ENCODE data around the gene SAPCD2. TPM values are rescaled to one million over a fixed set of nuclear protein-coding genes. Genes with fewer than 3 reads are reported as not detected.

Gene SAPCD2
- total RNA-seq, 2 donors from 2014 or later, result 20.8 to 24.9 TPM

- Histone ChIP-seq H3K27ac (ENCODE audit: low read depth, low read length) (no peak overlapping the region), H3K36me3 (ENCODE audit: control insufficient read depth, insufficient read depth, low read length) (no peaks in the 10 kb centered on the region), H3K4me3 (ENCODE audit: low read length) (no peak overlapping the region), H3K9me3 (ENCODE audit: control insufficient read depth, low read length) (no peaks in the 10 kb centered on the region), H3K9ac (ENCODE audit: extremely low read depth, low read length, poor library complexity, severe bottlenecking) (no peak overlapping the region), H3K4me1 (ENCODE audit: control insufficient read depth, insufficient read depth, low read length) (peaks cover 4% of the 10 kb centered on the region), H3K27me3 (ENCODE audit: control insufficient read depth, insufficient read depth, low read length, poor library complexity, severe bottlenecking) (peaks cover 28% of the 10 kb centered on the region)
- peaks cover 42% of the 10 kb centered on the region for H3K27me3 Mint-ChIP-seq (ENCODE audit: insufficient read depth)
- no peak for TF ChIP-seq CTCF (conservative IDR thresholded peaks at IDR 0.05)
- WGBS, 2 experiments (ENCODE audit: insufficient coverage in 1 of 2, insufficient read length in 1 of 2), result 94 to 95% methylated on average over 29 to 42 of the region's 42 CpGs
- peak overlapping the region; percentile 31 for H3K4me3 Mint-ChIP-seq
- peaks cover 2% of the 10 kb centered on the region for H3K36me3 Mint-ChIP-seq (ENCODE audit: low read depth)
- no peak for DNase-seq
- peaks cover 7% of the 10 kb centered on the region for H3K4me1 Mint-ChIP-seq
- H3K27ac Mint-ChIP-seq, result no peak overlapping the region
- H3K9me3 Mint-ChIP-seq, result no peaks in the 10 kb centered on the region
Observed at GRCh38 chr9:137112564-137113384, 42.4 kb upstream of the SAPCD2 start.

- 87 to 96% methylated on average over 14 to 35 of the region's 35 CpGs for WGBS, 2 experiments (ENCODE audit: insufficient coverage in 1 of 2, insufficient read length in 1 of 2)
- H3K4me1 ChIP-seq (ENCODE audit: control insufficient read depth, insufficient read depth, low read length), result peaks cover 4% of the 10 kb centered on the region
- no peaks in the 10 kb centered on the region for H3K9me3 ChIP-seq (ENCODE audit: control insufficient read depth, low read length)
- H3K27ac ChIP-seq (ENCODE audit: low read depth, low read length), result no peak overlapping the region
- no peak overlapping the region for H3K4me3 ChIP-seq (ENCODE audit: low read length)
- Mint-ChIP-seq H3K27me3 (ENCODE audit: insufficient read depth) (peaks cover 35% of the 10 kb centered on the region), H3K36me3 (ENCODE audit: low read depth) (peaks cover 2% of the 10 kb centered on the region), H3K4me3 (no peak overlapping the region), H3K27ac (no peak overlapping the region), H3K4me1 (peaks cover 7% of the 10 kb centered on the region), H3K9me3 (no peaks in the 10 kb centered on the region)
- no peak overlapping the region for H3K9ac ChIP-seq (ENCODE audit: extremely low read depth, low read length, poor library complexity, severe bottlenecking)
- no peaks in the 10 kb centered on the region for H3K36me3 ChIP-seq (ENCODE audit: control insufficient read depth, insufficient read depth, low read length)
- TF ChIP-seq CTCF (conservative IDR thresholded peaks at IDR 0.05), result no peak
- H3K27me3 ChIP-seq (ENCODE audit: control insufficient read depth, insufficient read depth, low read length, poor library complexity, severe bottlenecking), result peaks cover 28% of the 10 kb centered on the region
- no peak for DNase-seq
Observed at GRCh38 chr9:137111788-137112563, 41.6 kb upstream of the SAPCD2 start.

DNA sequence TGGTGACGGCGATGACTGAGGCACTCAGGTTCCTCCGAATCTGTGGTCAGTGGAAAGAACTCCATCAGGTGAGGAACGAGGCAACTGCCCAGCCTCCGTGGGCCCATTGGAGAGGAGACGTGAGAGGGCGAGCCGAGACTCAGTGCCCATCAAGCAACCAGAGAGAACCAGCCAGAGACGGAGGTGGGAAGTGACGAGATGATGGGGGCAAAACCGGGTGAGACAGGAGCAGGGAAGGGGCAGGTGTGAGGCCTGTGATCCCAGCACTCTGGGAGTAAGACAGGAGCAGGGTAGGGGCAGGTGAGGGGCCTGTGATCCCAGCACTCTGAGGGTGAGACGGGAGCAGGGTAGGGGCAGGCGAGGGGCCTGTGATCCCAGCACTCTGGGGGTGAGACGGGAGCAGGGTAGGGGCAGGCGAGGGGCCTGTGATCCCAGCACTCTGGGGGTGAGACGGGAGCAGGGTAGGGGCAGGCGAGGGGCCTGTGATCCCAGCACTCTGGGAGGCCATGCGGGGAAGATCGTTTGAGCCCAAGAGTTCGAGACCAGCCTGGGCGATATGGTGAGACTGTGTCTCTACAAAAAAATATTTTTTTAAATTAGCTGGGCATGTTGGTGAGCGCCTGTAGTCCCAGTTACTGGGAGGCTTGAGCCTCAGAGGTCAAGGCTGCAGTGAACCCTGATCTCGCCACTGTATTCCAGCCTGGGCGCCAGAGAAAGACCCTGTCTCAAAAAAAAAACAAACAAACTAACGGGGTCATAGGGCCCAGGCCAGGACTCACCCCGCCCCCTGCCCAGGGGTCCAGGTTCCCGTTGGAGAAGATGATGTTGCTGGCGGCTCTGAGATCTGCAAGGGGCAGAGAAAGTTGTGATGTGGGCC is 40.8 kb upstream of the SAPCD2 start:
- Histone ChIP-seq H3K27ac (ENCODE audit: low read depth, low read length) (no peak overlapping the region), H3K27me3 (ENCODE audit: control insufficient read depth, insufficient read depth, low read length, poor library complexity, severe bottlenecking) (peaks cover 27% of the 10 kb centered on the region), H3K9me3 (ENCODE audit: control insufficient read depth, low read length) (no peaks in the 10 kb centered on the region), H3K4me1 (ENCODE audit: control insufficient read depth, insufficient read depth, low read length) (peaks cover 4% of the 10 kb centered on the region), H3K9ac (ENCODE audit: extremely low read depth, low read length, poor library complexity, severe bottlenecking) (no peak overlapping the region), H3K36me3 (ENCODE audit: control insufficient read depth, insufficient read depth, low read length) (no peaks in the 10 kb centered on the region), H3K4me3 (ENCODE audit: low read length) (no peak overlapping the region)
- peaks cover 2% of the 10 kb centered on the region for H3K36me3 Mint-ChIP-seq (ENCODE audit: low read depth)
- no peak for TF ChIP-seq CTCF (conservative IDR thresholded peaks at IDR 0.05)
- H3K9me3 Mint-ChIP-seq, result no peaks in the 10 kb centered on the region
- no peak overlapping the region for H3K27ac Mint-ChIP-seq
- no peak for DNase-seq
- no peak overlapping the region for H3K4me3 Mint-ChIP-seq
- no peaks in the 10 kb centered on the region for H3K4me1 Mint-ChIP-seq
- peaks cover 26% of the 10 kb centered on the region for H3K27me3 Mint-ChIP-seq (ENCODE audit: insufficient read depth)
- 89% methylated on average over 18 to 28 of the region's 28 CpGs for WGBS, 2 experiments (ENCODE audit: insufficient coverage in 1 of 2, insufficient read length in 1 of 2)

All from endodermal cell (in vitro differentiated cells).